Germinal center (tissue), 1 donor: ENCODE results near the gene HCRT.
"Not testable (repeated sequence)": the region's sequence is repeated elsewhere in the genome, so short reads cannot be mapped to it uniquely, and the experiment has no call there.

ENCODE experiments used
- DNase-seq: peaks from one replicate; pipeline ENCODE4 v3.0.0; 2012; ENCODE audit warnings: mixed read lengths, low spot score

HCRT gene

DNA sequence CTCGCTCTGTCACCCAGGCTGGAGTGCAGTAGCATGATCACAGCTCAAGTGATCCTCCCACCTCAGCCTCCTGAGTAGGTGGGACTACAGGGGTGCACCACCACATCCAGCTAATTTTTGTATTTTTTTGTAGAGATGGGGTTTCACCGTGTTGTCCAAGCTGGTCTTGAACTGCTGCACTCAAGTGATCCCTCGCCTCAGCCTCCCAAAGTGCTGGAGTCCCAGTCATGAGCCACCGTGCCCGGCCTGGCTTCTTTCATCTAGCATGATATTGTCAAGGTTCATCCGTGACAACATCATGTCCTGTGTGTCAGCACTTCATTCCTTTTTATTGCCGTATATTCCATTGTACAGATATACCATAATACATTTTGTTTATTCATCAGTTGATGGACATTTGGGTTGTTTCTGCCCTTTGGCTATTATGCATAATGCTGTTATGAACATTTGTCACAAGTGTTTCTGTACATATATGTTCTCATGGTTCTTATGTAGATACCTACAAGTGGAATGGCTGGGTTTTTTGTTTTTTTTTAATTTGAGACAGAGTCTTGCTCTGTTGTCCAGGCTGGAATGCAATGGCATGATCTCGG, 12.4 kb upstream of the HCRT start:
- DNase-seq: no peak

DNA sequence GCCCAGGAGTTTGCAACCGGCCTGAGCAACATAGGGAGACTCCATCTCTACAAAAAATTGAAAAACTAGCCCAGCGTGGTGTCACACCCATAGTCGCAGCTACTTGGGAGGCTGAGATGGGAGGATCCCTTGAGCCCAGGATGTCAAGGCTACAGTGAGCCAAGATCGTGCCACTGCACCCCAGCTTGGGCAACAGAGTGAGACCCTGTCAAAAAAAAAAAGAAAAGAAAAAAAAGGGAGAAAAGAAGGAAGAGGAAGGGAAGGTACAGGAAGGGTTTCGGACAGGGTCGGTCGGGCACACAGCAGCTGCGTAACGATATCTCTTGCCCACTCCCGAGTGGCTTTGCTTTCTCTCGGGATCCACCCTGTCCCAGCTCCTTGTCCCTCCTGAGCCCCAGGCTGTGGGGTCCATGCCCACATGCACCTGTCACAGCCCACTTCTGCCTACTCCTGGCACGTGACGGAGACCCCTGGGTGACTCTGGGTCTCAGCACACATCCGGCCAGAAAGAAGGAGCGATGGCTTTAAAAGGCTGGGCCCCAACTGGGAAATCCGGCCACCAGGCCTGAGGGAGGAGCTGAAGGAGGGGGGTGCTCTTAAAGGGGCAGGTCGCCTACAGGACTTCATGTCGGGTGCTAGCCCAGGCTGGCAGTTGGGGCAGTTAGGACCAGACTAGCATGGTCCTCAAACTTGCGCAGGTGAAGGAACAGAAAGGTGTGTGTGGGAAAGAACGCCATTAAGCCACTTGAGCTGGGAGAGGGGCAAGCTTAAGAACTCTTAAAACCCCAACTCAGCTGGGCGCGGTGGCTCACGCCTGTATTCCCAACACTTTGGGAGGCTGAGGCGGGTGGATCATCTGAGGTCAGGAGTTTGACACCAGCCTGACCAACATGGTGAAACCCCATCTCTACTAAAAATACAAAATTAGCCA, 9.0 kb upstream of the HCRT start, which contains the start of gene GHDC:
Gene GHDC, minus strand, starts transcription at position 526 of the 931 bp plus-strand sequence. CDS start 913 bp downstream, outside the sequence.
- peak; percentile 84 for DNase-seq

DNA sequence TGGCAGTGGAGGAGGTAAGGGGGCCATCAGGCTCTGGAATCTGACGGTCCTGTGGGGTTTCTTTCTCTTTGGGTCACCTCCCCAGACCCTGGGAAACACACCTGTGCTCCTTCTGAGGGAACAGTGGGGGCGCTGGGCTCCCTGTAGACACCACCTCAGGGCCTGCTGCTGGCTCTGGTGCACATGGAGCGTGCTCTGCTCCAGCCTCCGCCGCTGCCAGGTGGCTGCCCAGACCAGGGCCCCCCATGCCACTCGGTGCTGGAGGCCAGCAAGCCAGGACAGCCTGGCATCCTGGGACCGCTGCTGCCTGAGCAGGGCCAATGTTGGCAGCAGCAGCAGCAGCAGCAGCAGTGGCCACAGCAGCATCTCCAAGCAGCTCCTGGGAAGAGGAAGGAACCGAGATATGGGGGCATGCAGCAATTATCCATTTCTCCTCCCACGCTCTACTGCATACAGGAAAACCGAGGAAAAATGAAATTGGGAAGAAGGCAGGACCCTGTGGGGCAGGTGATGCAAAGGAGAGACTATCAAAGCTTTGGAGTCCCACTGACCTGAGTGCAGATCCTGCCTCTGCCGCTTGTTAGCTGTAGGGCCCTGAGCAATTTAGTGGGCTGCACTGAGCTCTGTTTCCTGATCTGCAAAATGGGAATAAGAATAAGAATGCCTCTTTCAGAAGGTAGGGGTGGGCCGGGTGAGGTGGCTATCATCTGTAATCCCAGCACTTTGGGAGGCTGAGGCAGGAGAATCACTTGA, 8.1 kb upstream of the HCRT start:
- no peak for DNase-seq

DNA sequence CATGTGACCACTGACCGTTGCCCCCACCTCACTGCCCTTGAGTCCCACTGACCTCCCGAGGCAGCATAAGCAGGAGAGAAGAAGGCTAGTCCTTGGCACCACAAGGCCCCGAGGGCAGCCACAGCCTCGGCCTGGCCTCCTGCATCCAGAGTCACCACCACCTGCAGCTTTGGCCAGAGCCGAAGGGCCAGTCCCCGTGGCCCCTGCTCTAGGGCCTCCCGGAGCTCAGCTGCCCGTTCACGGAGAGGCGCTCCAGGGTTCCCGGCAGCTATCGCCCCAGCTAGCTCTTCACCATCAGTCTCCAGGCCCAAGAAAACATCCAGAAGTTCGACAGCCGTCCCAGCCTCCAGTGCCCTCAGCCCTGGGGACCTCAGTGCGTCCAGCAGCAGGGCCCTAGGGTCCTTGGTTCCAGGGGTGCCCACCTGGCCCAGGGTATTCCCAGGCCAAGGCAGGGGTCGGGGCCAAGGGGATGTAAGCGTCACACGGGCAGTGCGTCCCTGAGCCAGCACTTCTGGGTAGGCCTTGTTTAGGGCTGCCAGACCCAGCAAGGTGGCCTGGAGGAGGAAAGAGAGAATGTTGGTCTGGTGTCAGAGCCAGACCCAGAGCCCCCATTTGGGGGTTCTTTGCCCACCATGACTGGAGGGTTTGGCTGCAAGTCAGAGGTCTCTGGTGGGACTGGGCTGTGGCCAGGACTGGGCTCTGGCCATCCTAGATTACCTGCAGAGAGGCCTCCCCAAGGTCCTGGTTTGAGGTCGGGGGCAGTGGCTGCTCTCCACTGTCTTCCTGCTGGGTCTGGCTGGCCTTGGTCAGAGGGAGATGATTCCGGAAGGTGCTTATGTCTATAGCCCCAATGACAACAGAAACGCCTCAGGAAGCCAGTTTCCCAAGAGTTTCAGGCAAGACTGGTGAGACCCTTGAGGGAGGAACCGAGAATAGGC, 7.2 kb upstream of the HCRT start:
- DNase-seq: no peak

DNA sequence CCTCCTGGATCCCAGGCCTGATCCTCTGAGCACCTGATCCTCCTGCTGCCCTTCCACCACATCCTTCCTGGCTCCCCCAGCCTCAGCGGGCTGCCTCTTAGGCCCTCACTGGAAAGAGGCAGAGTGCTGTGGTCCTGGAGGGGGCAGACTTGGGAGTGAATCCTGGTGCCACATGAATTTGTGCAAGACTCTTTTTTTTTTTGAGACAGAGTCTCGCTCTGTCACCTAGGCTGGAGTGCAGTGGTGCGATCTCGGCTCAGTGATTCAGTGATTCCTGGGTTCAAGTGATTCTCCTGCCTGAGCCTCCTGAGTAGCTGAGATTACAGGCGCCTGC, 6.0 kb upstream of the HCRT start:
- no peak for DNase-seq

DNA sequence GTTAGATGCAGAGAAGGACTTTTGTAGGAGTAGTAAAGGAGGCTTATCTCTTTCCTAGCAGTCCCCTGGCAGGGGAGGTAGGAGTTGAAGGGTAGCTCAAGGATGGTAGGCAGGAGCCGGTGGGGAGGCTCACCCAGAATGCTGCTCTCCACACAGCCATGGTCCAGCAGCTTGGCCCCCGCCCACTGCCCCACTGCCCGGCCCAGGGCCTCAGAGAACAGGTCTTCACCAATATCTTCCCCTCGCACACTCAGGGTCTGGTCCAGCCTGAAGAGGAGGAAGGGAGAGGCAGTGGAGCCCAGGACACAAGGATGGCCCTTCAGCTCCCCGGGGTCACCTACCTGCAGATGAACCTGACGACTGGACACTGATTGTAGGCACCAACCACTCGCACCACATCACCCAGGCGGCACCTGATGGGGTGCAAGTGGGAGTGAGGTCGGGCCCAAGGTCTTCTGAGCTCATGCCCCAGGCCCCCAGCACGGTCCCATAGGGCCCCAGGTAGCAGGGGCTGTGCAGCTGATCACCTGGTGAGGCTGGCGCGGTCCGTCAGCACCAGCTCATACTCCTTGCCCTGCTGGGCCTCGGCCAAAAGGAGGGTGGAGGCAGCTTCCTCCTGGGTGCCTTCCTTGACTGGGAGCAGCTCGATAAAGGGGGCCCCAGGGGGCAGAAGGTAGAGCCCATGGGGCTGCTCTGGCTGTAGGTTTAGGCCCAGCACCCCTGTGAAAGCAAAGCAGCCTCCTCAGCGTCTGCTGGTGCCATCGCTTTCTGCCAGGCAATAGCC, 5.4 kb upstream of the HCRT start:
- no peak for DNase-seq

DNA sequence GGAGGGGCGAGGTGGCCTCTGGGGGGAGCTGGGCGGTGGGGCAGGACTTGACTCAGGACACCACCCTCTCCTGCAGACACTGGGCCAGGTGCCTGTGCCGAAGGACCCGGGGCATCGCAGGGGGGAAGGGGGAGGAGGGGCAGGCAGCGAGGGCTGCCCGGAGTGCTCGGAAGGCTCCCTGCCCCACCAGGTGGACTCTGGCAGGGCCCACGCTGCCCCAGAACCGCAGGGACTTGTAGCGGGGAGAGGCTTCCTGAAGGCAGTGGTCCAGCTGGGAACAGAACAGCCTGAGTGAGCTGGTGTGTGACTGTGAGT, 4.4 kb upstream of the HCRT start:
- DNase-seq: no peak

DNA sequence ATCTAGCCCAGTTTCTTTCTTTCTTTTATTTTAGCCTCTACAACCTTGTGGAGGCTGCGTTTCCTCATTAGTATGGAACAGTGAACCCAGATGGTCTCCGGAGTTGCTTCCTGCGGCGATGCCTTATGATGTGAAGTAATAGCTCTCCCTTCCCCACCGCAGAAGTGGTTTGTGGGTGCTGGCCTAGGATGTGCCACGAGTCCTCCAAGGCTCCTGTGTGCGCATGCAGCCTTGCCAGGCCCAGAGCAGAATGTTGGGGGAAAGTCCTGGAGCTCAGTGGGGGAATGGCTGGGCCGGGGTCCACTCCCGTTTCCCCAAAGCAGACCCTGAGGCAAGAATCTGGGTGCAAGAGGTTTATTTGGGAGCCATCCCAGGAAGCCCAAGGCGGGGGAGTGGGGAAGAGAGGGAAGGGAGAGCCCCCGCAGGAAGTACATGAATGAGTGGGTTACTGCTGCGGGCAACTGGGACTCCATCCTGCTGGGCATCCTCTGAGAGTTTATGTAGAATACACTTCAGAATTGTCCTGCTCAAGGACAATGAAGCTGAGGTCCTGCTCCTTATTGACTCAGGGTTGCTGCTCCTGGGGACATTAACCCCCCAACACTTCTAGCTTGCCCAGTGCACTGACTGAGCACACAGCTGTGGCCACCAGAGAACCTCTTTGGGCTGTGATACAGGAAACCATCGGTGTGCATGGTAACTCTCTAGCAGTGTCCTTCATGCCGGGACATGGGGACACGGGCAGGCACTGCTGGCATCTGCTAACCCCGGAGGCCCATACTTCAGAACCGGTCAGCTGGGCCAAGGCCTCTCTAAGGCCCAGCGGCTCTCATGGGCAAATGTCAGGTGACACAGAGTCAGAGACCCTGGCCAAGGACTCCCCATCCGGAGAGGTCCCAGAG, 3.7 kb upstream of the HCRT start:
- DNase-seq: no peak

DNA sequence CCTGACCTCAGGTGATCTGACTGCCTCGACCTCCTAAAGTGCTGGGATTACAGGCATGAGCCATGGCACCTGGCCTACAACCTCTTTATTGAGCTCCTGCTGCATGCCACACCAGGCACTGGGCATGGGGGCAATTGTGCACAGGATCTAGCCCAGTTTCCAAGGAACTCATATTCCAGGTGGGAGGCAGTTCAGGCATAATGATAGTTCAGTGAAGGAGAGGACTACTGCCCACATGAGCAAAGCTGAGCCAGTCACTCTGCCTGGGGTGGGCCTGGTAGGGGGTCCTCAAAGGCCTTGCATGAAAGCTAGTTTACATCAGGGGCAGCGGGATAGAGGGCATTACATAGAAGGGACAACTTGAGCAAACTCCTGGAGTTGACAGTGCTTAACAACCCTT, 2.6 kb upstream of the HCRT start:
- no peak for DNase-seq

DNA sequence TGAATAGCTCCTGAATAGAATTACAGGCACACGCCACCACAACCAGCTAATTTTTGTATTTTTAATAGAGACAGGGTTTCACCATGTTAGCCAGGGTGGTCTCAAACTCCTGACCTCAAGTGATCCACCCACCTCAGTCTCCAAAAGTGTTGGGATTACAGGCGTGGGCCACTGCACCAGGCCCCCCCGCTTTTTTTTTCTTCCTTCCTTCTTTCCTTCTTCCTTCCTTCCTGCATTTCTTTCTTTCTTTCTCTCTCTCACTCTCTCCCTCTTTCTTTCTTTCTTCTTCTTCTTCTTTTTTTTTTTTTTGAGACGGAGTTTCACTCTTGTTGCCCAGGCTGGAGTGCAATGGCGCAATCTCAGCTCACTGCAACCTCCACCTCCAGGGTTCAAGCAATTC, 939 bp upstream of the HCRT start:
- DNase-seq: not testable (repeated sequence)

DNA sequence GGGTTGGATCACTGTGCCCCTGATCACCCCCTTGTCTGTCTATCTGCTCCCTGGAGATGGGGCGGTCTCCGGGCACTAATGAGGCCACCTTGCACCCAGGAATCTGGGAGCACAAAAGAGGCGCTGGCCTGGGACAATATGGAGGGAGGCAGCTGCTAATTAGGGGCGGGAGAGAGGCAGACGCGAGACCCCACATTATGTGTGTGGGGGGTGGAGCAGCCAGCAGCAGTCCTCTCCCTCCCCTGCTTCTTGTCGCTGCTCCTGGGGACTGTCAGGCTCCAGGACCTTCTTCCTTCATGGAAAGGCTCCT, 324 bp upstream of the HCRT start:
- DNase-seq: no peak

DNA sequence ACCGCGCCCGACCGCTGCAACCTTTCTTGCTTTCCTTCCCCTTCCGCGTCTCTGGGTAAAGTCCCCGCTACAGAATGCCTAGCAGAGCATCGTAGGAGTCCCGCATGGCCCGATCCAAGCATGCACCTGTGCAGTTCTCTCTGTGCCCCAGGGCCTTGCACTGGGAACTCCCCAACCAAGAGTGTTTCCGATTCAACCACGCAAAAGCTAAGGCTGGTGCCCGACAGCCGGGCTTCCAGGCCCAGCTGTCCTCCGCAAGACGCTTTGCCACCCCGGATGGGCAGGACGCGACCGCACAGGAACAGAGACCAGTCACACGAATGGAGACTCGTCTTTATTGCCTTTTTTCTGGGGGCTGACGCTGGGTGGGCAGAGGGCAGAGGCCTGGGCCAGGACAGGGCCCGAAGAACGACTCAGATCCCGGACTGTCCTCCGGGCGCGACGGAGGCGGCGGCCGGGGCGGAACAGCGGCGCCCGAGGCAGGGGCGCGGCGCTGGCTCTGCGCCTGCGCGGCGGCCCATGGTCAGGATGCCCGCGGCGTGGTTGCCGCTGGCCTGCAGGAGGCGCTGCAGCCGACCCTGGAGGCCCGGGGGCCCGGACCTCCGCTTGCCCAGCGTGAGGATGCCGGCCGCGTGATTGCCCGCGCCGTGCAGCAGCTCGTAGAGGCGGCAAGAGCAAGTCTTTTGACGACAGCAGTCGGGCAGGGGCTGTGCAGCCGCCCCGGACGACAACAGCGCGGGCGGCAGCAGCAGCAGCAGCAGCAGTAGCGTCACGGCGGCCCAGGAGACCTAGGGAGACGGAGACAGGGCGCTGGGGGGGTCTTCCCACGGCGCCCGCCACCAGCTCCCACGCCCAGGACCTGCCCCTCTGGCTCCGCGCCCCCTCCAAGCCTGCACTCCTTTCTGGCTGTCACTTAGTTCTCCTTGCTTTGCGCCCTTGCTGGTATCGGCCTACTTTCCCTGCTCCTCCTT, 1.2 kb downstream of the HCRT start:
- DNase-seq: peak; percentile 89

DNA sequence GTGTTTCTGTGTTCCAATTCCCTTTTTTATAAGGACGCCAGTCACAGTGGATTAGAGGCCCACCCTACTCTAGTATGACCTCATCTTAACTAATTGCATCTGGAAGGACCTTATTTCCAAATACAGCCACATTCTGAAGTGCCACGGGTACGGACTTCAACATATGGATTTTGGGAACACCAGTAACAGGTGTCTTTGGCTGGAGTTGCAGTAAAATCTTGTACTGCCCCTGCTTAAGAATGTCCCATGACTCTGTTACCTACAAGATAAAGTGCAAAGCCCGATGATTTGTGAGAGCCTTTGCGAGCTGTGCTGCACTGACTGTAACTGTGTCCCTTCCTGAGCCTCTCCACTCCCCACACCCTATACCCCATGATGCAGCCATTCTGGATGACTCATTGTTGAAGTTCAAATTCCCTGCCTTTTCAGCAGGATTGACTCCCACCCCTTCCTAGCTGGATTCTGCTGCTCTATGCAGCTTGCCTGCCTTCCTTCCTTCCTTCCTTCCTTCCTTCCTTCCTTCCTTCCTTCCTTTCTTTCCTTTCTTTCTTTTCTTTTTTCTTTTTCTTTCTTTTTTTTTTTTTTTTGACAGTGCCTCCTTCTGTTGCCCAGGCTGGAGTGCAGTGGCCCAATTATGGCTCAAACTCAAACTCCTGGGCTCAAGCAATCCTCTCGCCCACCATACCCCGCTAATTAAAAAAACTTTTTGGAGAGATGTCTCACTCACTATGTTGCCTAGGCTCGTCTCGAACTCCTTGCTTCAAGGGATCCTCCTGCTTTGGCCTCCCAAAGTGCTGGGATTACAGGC, 2.1 kb downstream of the HCRT start:
- DNase-seq: no peak

DNA sequence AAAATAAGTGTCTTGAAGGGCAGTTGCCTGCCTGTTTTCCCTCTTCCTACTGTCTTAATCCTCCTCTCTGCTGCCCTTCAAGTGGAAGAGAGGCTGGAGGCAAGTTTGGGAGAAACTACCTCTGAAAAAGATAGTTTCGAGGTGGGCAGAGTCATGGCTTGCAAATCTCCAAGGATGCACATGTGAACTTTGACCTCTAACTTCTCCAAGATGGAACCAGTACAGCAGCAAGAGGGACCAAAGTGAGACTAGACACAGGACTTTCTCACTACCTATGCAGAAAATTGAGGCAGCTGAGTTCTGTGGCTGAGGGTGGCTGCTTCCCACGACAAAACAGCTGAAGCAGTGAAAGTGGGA, 3.4 kb downstream of the HCRT start:
- no peak for DNase-seq

DNA sequence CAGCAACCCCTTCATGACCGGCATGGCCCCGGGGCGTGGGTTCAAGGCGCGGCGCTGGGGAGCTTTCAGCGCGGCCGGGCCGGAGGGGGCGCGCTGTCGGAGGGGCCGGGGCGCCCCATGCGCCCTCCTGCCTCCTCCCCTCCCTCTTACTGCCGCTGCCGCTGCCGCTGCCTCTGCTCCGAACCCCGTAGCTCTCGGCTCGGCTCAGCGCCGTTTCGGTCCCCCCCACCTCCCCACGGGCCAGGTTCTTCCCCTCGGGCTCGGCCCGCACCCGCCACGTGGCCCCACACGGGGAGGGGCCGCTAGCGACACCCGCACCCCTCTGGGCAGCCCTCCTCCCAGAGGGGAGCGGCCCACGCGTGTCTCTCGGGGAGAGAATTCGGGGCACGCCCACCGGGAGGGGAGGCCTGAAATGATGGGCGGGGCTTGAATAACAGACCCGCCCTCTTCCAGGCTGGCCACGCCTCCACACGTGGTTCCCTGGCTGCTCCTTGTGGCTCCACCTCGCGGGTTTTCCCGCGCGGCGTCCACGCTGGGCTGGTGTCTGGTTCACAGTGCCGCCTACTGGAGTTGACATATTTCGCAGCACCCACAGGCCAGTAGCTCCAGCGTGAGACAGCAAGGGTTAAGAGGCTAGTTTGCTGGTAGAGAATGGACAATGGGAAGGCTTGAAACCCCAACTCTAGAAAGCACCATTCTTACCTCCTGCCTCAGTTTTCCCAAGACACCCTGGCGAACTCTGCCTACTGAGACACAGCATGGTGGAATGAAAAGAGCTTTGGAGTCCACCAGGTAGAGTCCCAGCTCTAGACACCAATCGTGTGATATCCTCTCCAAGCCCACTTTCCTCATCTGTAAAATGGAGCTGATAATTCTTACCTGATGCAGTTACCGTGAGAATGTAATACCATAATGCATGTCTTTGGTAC, 4.1 kb downstream of the HCRT start, which contains the start of gene KCNH4:
Gene KCNH4, minus strand, starts transcription at position 221 of the 929 bp plus-strand sequence. Its CDS starts 197 bp downstream, at position 24.
- peak; percentile 92 for DNase-seq

DNA sequence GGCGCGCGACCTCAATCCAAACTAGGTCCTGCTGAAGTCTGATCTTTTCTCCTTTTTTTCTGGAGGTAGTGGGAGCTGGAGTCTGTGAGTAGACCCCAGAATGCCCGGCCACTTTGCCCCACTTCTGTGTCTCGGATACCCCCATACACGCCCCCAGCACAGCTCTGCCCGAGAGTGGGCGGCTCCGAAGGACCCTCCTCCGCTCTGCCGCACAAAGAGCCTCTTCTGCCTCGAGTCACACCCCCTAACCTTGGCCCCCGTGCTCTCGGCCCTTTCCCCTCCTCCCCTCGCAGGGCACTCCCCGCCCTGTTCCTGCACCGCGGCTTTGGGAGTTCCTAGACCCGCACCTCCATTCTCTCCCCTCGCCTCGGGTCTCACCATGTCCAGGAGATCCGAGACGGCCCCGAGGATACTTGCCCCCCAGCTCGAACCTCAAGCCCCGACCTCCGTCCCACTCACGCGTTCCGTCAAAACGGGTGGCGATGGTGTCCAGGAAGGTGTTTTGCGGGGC, 4.8 kb downstream of the HCRT start:
- DNase-seq: no peak

DNA sequence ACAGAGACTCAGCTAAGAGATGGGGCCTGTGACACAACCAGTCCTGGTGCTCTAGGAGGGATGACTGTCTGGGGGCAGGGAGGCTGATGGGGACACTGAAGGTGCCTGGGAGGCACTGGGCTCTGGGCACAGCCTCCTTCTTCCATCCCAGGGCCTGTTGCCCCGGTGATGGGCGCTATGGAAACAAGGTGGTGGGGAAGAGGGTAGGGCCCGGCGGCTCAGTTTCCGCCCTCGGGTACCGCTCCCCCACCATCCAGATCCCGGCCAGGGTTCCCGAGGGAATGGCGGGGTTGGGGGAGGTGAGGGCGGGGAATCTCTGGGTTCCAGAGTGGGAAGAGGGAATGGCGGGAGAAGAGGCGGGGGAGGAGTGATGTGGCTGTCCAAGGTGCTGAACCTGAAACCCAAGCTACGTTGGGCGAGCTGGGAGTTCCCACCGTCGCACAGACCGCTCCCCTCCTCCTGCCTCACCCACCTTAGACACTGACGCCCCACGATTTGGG, 5.3 kb downstream of the HCRT start:
- DNase-seq: peak; percentile 44
